ENCODE results near the gene BOD1L1.

- TF ChIP-seq CTCF (IDR thresholded peaks at IDR 0.05; ENCODE audit: control extremely low read depth in 1 of 3, insufficient read depth in 1 of 3, low read depth in 1 of 3, low read length in 3 of 3): peak in 2 of 3 experiments; percentile 13 to 23; a peak in 1 of 4 replicates
- TF ChIP-seq TEAD4 (IDR thresholded peaks at IDR 0.05; ENCODE audit: low read depth, low read length): no peak
- no peak for TF ChIP-seq E2F6 (IDR thresholded peaks at IDR 0.05)
- no peak for TF ChIP-seq FOSL1 (IDR thresholded peaks at IDR 0.05; ENCODE audit: insufficient read depth, low read depth, low read length)
- no peak for TF ChIP-seq SP2 (IDR thresholded peaks at IDR 0.05; ENCODE audit: low read length)
- no peak for TF ChIP-seq POLR2A (IDR thresholded peaks at IDR 0.05; ENCODE audit: control extremely low read depth in 1 of 2, low read depth in 2 of 2, low read length in 2 of 2)
- no peak for TF ChIP-seq SUZ12 (IDR thresholded peaks at IDR 0.05; ENCODE audit: low read length)
- no peak for TF ChIP-seq TAF1 (IDR thresholded peaks at IDR 0.05; ENCODE audit: low read depth, low read length)
- no peak for TF ChIP-seq ATF3 (IDR thresholded peaks at IDR 0.05; ENCODE audit: insufficient read depth, low read depth, low read length)
Observed at GRCh38 chr4:13612569-13612968, 15.0 kb downstream of the BOD1L1 start.

Measured in H1 (cell line).